Osteocyte (in vitro differentiated cells): ENCODE measurements around the gene ZNF331. TPM values are rescaled to one million over a fixed set of nuclear protein-coding genes. Genes with fewer than 3 reads are reported as not detected.

Experiments
- DNase-seq: peaks from one replicate; pipeline ENCODE4 v3.0.0; 2021; ENCODE audit warnings: mixed read lengths; ENCODE audit not compliant: unreplicated experiment; ENCODE audit errors: extremely low spot score
- H3K27ac Mint-ChIP-seq: one replicate; pipeline ENCODE4 v1.8.0; 2021; ENCODE audit warnings: mild to moderate bottlenecking, mixed read lengths; ENCODE audit not compliant: unreplicated experiment
- H3K27me3 Mint-ChIP-seq: one replicate; pipeline ENCODE4 v1.8.0; 2021; ENCODE audit warnings: mixed read lengths; ENCODE audit not compliant: unreplicated experiment
- H3K36me3 Mint-ChIP-seq: one replicate; pipeline ENCODE4 v1.8.0; 2021; ENCODE audit warnings: mixed read lengths; ENCODE audit not compliant: unreplicated experiment
- H3K4me1 Mint-ChIP-seq: one replicate; pipeline ENCODE4 v1.8.0; 2021; ENCODE audit warnings: mixed read lengths; ENCODE audit not compliant: unreplicated experiment
- H3K4me3 Mint-ChIP-seq: one replicate; pipeline ENCODE4 v1.8.0; 2021; ENCODE audit warnings: mild to moderate bottlenecking, moderate library complexity, mixed read lengths; ENCODE audit not compliant: unreplicated experiment
- H3K9me3 Mint-ChIP-seq: one replicate; pipeline ENCODE4 v1.8.0; 2021; ENCODE audit warnings: mixed read lengths; ENCODE audit not compliant: unreplicated experiment
- CTCF ChIP-seq: fragments of 200-600 bp; sonication (generic); IDR thresholded peaks from 2 replicates; pipeline ENCODE4 v1.5.0; 2021; ENCODE audit warnings: antibody characterized with exemption, mild to moderate bottlenecking, moderate library complexity
- total RNA-seq: library from RNA; stranded (reverse); gene quantifications from 2 replicates; pipeline ENCODE4 v1.2.1, GENCODE V29; 2021

The ZNF331 gene
- total RNA-seq, 1 donor from 2014 or later: 7.4 TPM

DNA sequence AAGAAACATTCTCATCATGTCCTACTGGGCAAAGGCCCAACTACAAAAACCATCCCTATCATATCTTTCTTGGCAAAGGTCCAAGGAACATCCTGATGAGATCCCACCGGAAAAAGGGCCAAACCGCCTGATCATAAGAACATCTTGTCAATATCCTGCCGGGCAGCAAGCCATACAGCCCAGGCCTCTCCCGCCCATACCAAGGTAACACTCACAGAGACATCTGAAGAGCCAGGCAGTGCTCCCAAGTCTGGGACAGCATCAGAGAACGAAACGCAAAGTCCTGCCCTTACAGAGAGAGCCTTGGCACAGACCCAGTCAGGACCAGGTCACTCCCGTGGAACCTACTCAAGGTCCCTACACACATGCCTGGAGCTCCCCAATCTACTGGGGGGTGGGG, 18.5 kb upstream of the ZNF331 start:
- peaks cover 17% of the 10 kb centered on the region for H3K4me1 Mint-ChIP-seq
- H3K9me3 Mint-ChIP-seq: peaks cover 22% of the 10 kb centered on the region
- peak; percentile 73 for DNase-seq
- peak overlapping the region; percentile 46 for H3K4me3 Mint-ChIP-seq
- no peak overlapping the region for H3K27ac Mint-ChIP-seq
- peaks cover 6% of the 10 kb centered on the region for H3K36me3 Mint-ChIP-seq
- TF ChIP-seq CTCF: no peak
- no peaks in the 10 kb centered on the region for H3K27me3 Mint-ChIP-seq

GRCh38 chr19:53520163-53520546, 17.8 kb upstream of the ZNF331 start:
- Mint-ChIP-seq H3K4me3 (peak overlapping the region; percentile 97), H3K36me3 (peaks cover 6% of the 10 kb centered on the region)

GRCh38 chr19:53520547-53521372, 17.2 kb upstream of the ZNF331 start:
- peak; percentile 98 for DNase-seq
- Mint-ChIP-seq H3K4me1 (peaks cover 17% of the 10 kb centered on the region), H3K4me3 (peak overlapping the region; percentile 97), H3K9me3 (peaks cover 23% of the 10 kb centered on the region), H3K27me3 (no peaks in the 10 kb centered on the region), H3K27ac (peak overlapping the region; percentile 87), H3K36me3 (peaks cover 10% of the 10 kb centered on the region)
- no peak for TF ChIP-seq CTCF

More at GRCh38 chr19:53520163-53520546, 17.8 kb upstream of the ZNF331 start:
- DNase-seq: no peak
- no peak for TF ChIP-seq CTCF
- no peaks in the 10 kb centered on the region for H3K27me3 Mint-ChIP-seq
- peaks cover 18% of the 10 kb centered on the region for H3K9me3 Mint-ChIP-seq
- H3K4me1 Mint-ChIP-seq: peaks cover 17% of the 10 kb centered on the region
- H3K27ac Mint-ChIP-seq: peak overlapping the region; percentile 87

DNA sequence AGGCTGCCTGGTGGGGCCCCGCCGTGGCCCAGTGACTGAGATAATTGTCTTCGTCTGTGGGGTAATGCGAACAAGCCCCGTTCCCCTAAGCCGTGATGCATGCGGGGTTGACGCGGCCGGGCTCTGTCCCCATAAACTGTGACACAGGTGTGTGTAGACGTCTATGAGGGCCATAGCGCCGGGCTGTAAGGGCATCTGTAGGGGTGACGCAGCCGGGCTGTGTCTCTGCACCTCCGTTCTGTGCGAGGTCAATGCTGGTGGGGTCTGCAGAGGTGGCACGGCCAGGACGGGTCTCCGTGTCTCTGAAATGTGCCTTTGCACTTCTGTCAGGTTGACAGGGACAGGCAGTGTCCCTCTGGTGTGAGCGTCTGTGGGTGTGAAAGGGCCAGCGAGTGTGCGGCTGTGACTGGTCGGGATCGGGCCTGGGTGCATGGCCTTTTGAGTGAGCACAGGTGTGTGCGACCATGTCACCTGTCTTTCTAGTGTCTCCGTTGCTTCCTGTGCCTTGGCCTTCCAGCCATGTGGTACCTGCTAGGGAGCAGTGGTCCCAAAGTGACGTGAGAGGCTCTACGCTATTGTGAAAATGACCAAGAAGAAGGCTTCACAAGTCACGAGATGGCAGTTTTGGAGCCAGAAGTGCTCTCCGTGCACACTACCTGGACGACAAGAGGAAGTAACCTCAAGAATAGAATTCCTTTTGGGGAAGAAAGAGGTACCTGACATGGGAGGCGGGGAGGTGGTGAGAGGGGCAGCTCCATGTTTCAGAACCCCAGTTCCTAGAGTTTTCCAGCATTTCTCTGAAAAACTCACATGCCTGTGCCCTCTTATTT, 16.4 kb upstream of the ZNF331 start:
- Mint-ChIP-seq H3K27ac (no peak overlapping the region), H3K36me3 (peaks cover 13% of the 10 kb centered on the region), H3K9me3 (peaks cover 29% of the 10 kb centered on the region), H3K4me3 (peak overlapping the region; percentile 97), H3K27me3 (no peaks in the 10 kb centered on the region), H3K4me1 (peaks cover 17% of the 10 kb centered on the region)
- peak; percentile 80 for DNase-seq
- no peak for TF ChIP-seq CTCF

DNA sequence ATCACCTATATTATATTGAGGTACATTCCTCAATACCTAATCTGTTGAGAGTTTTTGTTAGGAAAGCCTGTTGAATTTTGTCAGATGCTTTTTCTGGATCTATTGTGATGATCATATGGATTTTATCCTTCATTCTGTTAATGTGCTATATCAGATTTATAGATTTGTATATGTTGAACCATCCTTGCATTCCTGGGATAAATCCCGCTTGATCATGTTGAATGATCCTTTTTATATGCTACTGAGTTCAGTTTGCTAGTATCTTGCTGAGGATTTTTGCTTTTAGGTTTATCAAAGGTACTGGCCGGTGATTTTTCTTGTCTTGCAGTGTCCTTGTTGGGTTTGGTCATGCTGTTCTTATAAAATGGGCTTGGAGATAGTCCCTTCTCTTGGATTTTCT, 12.0 kb upstream of the ZNF331 start:
- H3K4me1 Mint-ChIP-seq: peaks cover 12% of the 10 kb centered on the region
- no peak for DNase-seq
- no peak overlapping the region for H3K4me3 Mint-ChIP-seq
- TF ChIP-seq CTCF: no peak
- H3K36me3 Mint-ChIP-seq: peaks cover 16% of the 10 kb centered on the region
- H3K27ac Mint-ChIP-seq: no peak overlapping the region
- peaks cover 28% of the 10 kb centered on the region for H3K9me3 Mint-ChIP-seq
- no peaks in the 10 kb centered on the region for H3K27me3 Mint-ChIP-seq
